SH-SY5Y (cell line): ENCODE results near the gene ALCAM.

Source experiments
- GATA2 ChIP-seq: IDR thresholded peaks from 2 replicates; pipeline ENCODE4 v1.6.1; 2011; ENCODE audit warnings: mild to moderate bottlenecking, low read depth, low read length
- GATA3 ChIP-seq: IDR thresholded peaks from 2 replicates; pipeline ENCODE4 v1.6.1; 2011; ENCODE audit warnings: low read depth, mild to moderate bottlenecking, low read length, moderate library complexity

DNA sequence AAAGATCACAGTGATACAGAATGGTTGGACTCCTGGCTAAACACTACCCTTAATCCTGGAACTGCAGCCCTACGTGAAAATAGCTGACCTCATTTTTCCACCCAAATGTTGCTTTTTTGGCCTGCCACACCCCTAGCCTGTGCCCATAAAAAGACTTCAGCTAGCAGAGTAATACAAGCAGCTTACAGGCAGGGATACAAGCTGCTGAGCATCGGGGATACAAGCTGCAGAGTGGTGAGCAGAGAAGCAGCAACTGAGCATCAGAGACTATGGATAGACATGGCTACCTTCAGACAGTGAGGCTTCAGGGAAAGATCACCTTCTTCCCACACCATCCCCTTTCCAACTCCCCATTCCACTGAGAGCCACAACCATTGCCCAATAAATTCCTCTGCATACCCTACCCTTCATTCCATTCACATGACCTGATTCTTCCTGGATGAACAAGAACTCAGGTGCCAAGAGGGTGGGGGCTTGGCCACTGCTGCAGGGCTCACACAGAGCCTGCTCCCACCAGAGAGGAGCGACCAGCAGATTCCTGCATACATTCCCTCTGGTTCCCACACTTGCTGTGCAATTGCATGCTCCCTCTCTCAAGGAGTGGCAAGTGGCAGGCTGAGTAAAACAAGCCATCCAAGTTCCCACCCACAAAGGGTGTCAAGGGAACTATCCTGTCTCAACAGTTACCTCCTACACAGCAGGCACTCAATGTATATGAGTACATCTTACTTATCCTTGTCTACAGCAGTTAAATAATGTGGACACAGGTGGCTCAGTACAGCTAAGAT lies 217.5 kb downstream of the ALCAM start:
- TF ChIP-seq GATA3 = no peak
- TF ChIP-seq GATA2 = no peak
